HepG2 (cell line): ENCODE data around the gene PARN. TPM values are rescaled to one million over a fixed set of nuclear protein-coding genes. Genes with fewer than 3 reads are reported as not detected.

ENCODE experiments used
- ATF7-NPFF ChIP-seq: sonication (generic); formaldehyde crosslinking; IDR thresholded peaks from 2 replicates; pipeline ENCODE4 v1.8.1; 2023; ENCODE audit warnings: mild to moderate bottlenecking, low read depth, missing genetic modification reagents, moderate library complexity
- CHCHD3 ChIP-seq: sonication (generic); formaldehyde crosslinking; IDR thresholded peaks from 2 replicates; pipeline ENCODE4 v1.8.0; 2022; ENCODE audit warnings: mild to moderate bottlenecking, missing genetic modification reagents, moderate library complexity
- GABPA ChIP-seq, 2 experiments: IDR thresholded peaks; 2 replicates each; pipeline ENCODE4 v1.6.1; 2011 to 2016; ENCODE audit warnings: low read depth in 2 of 2, low read length in 1 of 2, missing biosample characterization in 1 of 2, missing genetic modification characterization in 1 of 2
- ISL2 ChIP-seq: sonication (generic); formaldehyde crosslinking; IDR thresholded peaks from 2 replicates; pipeline ENCODE4 v1.5.0; 2020; ENCODE audit warnings: missing genetic modification reagents
- MAZ ChIP-seq, 2 experiments: sonication (generic) in 1 of 2; formaldehyde crosslinking in 1 of 2; IDR thresholded peaks; 2 replicates each; pipeline versions ENCODE4 v1.5.0 to v1.6.1; 2012 to 2020; ENCODE audit warnings: low read depth in 2 of 2, mild to moderate bottlenecking in 2 of 2, borderline replicate concordance in 1 of 2, improper control_type of control experiment in 1 of 2, low read length in 1 of 2, missing genetic modification reagents in 1 of 2, moderate library complexity in 1 of 2
- NCOA2 ChIP-seq: sonication (generic); formaldehyde crosslinking; IDR thresholded peaks from 2 replicates; pipeline ENCODE4 v1.8.0; 2022; ENCODE audit warnings: inconsistent platforms
- SALL1 ChIP-seq: sonication (generic); formaldehyde crosslinking; IDR thresholded peaks from 2 replicates; pipeline ENCODE4 v1.8.0; 2022; ENCODE audit warnings: mild to moderate bottlenecking, missing genetic modification reagents
- SIX1 ChIP-seq: sonication (generic); formaldehyde crosslinking; IDR thresholded peaks from 2 replicates; pipeline ENCODE4 v1.4.0; 2020; ENCODE audit warnings: missing genetic modification reagents, borderline replicate concordance
- SRY ChIP-seq: sonication (generic); formaldehyde crosslinking; IDR thresholded peaks from 2 replicates; pipeline ENCODE4 v1.8.0; 2022; ENCODE audit warnings: mild to moderate bottlenecking, missing genetic modification reagents
- ZNF34 ChIP-seq: sonication (generic); formaldehyde crosslinking; IDR thresholded peaks from 2 replicates; pipeline ENCODE4 v1.4.0; 2020; ENCODE audit warnings: mild to moderate bottlenecking, missing genetic modification reagents, borderline replicate concordance
- ZNF432 ChIP-seq: sonication (generic); formaldehyde crosslinking; IDR thresholded peaks from 2 replicates; pipeline ENCODE4 v1.5.0; 2020; ENCODE audit warnings: missing genetic modification reagents, mild to moderate bottlenecking, borderline replicate concordance
- ZNF530 ChIP-seq: sonication (generic); formaldehyde crosslinking; IDR thresholded peaks from 2 replicates; pipeline ENCODE4 v1.5.0; 2020; ENCODE audit warnings: low read depth, mild to moderate bottlenecking, missing genetic modification reagents
- polyA plus RNA-seq, 8 experiments: library from polyadenylated mRNA; depleted of rRNA in 3 of 8; stranded (reverse) in 7 of 8; unstranded in 1 of 8; fragments of >200 nt; fragmentation: Illumina TruSeq in 4 of 8; extraction: Trizol in 4 of 8; gene quantifications; 2 replicates each; pipeline versions ENCODE4 v1.2.1 to v1.2.3, GENCODE V29; 2011 to 2016; ENCODE audit warnings: low read depth in 4 of 8, missing spikeins in 1 of 8, mixed read lengths in 1 of 8; ENCODE audit not compliant: insufficient read depth in 1 of 8
- total RNA-seq, 5 experiments: library from RNA; depleted of rRNA; stranded (reverse); fragments of >200 nt; fragmentation: Illumina TruSeq; extraction: Trizol; gene quantifications; 2 replicates each; pipeline ENCODE4 v1.2.3, GENCODE V29; 2016; ENCODE audit warnings: low read depth in 1 of 5
- TF ChIP-seq, protein P1 (sequence below): sonication (generic); formaldehyde crosslinking; IDR thresholded peaks from 2 replicates; pipeline ENCODE4 v1.4.0; 2020; ENCODE audit warnings: missing genetic modification reagents, borderline replicate concordance
- TF ChIP-seq, protein P2 (sequence below): IDR thresholded peaks from 2 replicates; pipeline ENCODE4 v1.6.1; 2016; ENCODE audit warnings: low read depth, missing genetic modification reagents, missing compliant biosample characterization
- TF ChIP-seq, protein P3 (sequence below): sonication (generic); formaldehyde crosslinking; conservative IDR thresholded peaks from 2 replicates; pipeline ENCODE4 v1.4.0; 2020; ENCODE audit warnings: mild to moderate bottlenecking, missing genetic modification reagents, moderate library complexity

The PARN gene
- total and polyA plus RNA-seq, 2 of the 13 experiments (the other 11 are each of a cell fraction or from before 2014, with no cell fraction given), result 13.3 to 47.6 TPM

DNA sequence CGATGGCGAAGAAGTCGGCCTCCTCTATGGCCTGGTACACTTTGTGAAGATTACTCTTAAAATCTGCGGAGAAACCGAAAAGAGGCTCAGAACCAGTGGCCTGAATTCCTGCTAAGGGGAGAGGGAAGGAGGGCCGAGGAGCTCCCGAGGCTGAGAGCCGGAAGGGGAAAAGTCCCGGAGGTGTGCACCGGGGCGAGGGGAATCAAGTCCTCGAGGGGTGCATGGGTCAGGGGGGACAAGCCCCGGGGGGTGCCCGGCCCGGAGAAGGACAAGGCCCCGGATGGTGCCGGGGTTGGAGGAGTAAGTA lies 495 bp downstream of the PARN start (continued):
- TF ChIP-seq, protein P1, sequence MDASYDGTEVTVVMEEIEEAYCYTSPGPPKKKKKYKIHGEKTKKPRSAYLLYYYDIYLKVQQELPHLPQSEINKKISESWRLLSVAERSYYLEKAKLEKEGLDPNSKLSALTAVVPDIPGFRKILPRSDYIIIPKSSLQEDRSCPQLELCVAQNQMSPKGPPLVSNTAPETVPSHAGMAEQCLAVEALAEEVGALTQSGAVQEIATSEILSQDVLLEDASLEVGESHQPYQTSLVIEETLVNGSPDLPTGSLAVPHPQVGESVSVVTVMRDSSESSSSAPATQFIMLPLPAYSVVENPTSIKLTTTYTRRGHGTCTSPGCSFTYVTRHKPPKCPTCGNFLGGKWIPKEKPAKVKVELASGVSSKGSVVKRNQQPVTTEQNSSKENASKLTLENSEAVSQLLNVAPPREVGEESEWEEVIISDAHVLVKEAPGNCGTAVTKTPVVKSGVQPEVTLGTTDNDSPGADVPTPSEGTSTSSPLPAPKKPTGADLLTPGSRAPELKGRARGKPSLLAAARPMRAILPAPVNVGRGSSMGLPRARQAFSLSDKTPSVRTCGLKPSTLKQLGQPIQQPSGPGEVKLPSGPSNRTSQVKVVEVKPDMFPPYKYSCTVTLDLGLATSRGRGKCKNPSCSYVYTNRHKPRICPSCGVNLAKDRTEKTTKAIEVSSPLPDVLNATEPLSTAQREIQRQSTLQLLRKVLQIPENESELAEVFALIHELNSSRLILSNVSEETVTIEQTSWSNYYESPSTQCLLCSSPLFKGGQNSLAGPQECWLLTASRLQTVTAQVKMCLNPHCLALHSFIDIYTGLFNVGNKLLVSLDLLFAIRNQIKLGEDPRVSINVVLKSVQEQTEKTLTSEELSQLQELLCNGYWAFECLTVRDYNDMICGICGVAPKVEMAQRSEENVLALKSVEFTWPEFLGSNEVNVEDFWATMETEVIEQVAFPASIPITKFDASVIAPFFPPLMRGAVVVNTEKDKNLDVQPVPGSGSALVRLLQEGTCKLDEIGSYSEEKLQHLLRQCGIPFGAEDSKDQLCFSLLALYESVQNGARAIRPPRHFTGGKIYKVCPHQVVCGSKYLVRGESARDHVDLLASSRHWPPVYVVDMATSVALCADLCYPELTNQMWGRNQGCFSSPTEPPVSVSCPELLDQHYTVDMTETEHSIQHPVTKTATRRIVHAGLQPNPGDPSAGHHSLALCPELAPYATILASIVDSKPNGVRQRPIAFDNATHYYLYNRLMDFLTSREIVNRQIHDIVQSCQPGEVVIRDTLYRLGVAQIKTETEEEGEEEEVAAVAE, result no peak; the same call in 1 of the 2 replicates
- no peak for TF ChIP-seq SALL1 (CRISPR knock-in tag)
- TF ChIP-seq SIX1, result no peak
- TF ChIP-seq, protein P2, sequence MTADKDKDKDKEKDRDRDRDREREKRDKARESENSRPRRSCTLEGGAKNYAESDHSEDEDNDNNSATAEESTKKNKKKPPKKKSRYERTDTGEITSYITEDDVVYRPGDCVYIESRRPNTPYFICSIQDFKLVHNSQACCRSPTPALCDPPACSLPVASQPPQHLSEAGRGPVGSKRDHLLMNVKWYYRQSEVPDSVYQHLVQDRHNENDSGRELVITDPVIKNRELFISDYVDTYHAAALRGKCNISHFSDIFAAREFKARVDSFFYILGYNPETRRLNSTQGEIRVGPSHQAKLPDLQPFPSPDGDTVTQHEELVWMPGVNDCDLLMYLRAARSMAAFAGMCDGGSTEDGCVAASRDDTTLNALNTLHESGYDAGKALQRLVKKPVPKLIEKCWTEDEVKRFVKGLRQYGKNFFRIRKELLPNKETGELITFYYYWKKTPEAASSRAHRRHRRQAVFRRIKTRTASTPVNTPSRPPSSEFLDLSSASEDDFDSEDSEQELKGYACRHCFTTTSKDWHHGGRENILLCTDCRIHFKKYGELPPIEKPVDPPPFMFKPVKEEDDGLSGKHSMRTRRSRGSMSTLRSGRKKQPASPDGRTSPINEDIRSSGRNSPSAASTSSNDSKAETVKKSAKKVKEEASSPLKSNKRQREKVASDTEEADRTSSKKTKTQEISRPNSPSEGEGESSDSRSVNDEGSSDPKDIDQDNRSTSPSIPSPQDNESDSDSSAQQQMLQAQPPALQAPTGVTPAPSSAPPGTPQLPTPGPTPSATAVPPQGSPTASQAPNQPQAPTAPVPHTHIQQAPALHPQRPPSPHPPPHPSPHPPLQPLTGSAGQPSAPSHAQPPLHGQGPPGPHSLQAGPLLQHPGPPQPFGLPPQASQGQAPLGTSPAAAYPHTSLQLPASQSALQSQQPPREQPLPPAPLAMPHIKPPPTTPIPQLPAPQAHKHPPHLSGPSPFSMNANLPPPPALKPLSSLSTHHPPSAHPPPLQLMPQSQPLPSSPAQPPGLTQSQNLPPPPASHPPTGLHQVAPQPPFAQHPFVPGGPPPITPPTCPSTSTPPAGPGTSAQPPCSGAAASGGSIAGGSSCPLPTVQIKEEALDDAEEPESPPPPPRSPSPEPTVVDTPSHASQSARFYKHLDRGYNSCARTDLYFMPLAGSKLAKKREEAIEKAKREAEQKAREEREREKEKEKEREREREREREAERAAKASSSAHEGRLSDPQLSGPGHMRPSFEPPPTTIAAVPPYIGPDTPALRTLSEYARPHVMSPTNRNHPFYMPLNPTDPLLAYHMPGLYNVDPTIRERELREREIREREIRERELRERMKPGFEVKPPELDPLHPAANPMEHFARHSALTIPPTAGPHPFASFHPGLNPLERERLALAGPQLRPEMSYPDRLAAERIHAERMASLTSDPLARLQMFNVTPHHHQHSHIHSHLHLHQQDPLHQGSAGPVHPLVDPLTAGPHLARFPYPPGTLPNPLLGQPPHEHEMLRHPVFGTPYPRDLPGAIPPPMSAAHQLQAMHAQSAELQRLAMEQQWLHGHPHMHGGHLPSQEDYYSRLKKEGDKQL (CRISPR knock-in tag), result 0 out of 2 replicates have a peak, but pooled peaks have one; percentile 6
- no peak for TF ChIP-seq SRY
- TF ChIP-seq, protein P3, sequence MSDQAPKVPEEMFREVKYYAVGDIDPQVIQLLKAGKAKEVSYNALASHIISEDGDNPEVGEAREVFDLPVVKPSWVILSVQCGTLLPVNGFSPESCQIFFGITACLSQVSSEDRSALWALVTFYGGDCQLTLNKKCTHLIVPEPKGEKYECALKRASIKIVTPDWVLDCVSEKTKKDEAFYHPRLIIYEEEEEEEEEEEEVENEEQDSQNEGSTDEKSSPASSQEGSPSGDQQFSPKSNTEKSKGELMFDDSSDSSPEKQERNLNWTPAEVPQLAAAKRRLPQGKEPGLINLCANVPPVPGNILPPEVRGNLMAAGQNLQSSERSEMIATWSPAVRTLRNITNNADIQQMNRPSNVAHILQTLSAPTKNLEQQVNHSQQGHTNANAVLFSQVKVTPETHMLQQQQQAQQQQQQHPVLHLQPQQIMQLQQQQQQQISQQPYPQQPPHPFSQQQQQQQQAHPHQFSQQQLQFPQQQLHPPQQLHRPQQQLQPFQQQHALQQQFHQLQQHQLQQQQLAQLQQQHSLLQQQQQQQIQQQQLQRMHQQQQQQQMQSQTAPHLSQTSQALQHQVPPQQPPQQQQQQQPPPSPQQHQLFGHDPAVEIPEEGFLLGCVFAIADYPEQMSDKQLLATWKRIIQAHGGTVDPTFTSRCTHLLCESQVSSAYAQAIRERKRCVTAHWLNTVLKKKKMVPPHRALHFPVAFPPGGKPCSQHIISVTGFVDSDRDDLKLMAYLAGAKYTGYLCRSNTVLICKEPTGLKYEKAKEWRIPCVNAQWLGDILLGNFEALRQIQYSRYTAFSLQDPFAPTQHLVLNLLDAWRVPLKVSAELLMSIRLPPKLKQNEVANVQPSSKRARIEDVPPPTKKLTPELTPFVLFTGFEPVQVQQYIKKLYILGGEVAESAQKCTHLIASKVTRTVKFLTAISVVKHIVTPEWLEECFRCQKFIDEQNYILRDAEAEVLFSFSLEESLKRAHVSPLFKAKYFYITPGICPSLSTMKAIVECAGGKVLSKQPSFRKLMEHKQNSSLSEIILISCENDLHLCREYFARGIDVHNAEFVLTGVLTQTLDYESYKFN (CRISPR knock-in tag), result no peak
- TF ChIP-seq ATF7-NPFF, result no peak
- no peak for TF ChIP-seq CHCHD3 (CRISPR knock-in tag)
- TF ChIP-seq ZNF34 (CRISPR knock-in tag), result no peak
- TF ChIP-seq MAZ (IDR thresholded peaks at IDR 0.05; ENCODE audit: borderline replicate concordance, low read depth, low read length), result no peak
- 0 out of 2 replicates have a peak, but pooled peaks have one; percentile 2 for TF ChIP-seq MAZ (CRISPR knock-in tag; IDR thresholded peaks at IDR 0.05; ENCODE audit: low read depth)
- TF ChIP-seq GABPA (IDR thresholded peaks at IDR 0.05; ENCODE audit: low read depth, low read length), result 0 out of 2 replicates have a peak, but pooled peaks have one; percentile 18
- no peak for TF ChIP-seq GABPA (CRISPR knock-in tag; IDR thresholded peaks at IDR 0.05; ENCODE audit: low read depth)
- no peak for TF ChIP-seq ISL2 (CRISPR knock-in tag)
- 0 out of 2 replicates have a peak, but pooled peaks have one; percentile 24 for TF ChIP-seq ZNF530 (CRISPR knock-in tag)
- 0 out of 2 replicates have a peak, but pooled peaks have one; percentile 82 for TF ChIP-seq ZNF432 (CRISPR knock-in tag)
- 0 out of 2 replicates have a peak, but pooled peaks have one; percentile 7 for TF ChIP-seq NCOA2 (CRISPR knock-in tag)
